MM.1S (cell line): Measurements from ENCODE around the gene ATP1A4.

ENCODE experiments used
- CTCF ChIP-seq: fragments of 300-600 bp; sonication (generic); IDR thresholded peaks from 2 replicates; pipeline ENCODE4 v1.5.1; 2016; ENCODE audit warnings: antibody characterized with exemption, low read length, mixed read lengths
- EZH2 ChIP-seq: fragments of 300-600 bp; sonication (generic); optimal IDR thresholded peaks from 2 replicates; pipeline ENCODE3; 2017; ENCODE audit warnings: low read depth, mild to moderate bottlenecking, antibody characterized with exemption, low read length, mixed read lengths

- no peak for TF ChIP-seq CTCF
- TF ChIP-seq EZH2 = no peak
Measured at GRCh38 chr1:160224606-160225005, 73.2 kb downstream of the ATP1A4 start.
